ENCODE results near the gene PRTN3.
"Not testable (repeated sequence)": the region's sequence is repeated elsewhere in the genome, so short reads cannot be mapped to it uniquely, and the experiment has no call there.

The PRTN3 gene

DNA sequence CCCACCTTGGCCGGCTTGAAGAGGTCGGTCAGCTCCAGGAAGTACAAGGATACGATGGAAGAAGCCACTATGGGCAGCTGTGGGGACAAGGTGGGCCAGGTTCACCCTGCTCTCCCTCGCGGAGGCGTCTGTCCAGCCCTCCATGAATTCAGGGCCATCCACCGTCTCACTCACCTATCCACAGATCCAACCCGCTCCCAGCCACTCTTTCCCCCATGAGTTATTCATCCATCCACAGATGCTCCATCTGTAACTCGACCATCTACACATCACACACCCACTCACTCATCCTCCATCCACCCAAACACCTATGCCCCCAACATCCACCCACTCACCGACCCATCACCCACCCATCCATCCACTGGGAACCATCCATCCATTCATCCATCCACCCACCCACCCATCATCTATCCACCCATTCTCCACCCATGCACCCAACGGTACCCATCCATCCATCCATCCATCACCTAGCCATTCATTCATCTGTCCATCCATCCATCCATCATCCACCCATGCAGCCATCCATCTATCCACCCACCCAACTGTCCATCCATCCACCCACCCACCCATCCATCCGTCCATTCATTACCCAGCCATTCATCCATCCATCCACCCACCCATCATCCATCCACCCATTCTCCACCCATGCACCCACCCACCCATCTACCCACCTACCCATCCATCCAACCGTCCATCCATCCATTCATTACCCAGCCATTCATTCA is 24.9 kb upstream of the PRTN3 start:
- DNase-seq (ENCODE audit: low read depth, low spot score), result no peak

DNA sequence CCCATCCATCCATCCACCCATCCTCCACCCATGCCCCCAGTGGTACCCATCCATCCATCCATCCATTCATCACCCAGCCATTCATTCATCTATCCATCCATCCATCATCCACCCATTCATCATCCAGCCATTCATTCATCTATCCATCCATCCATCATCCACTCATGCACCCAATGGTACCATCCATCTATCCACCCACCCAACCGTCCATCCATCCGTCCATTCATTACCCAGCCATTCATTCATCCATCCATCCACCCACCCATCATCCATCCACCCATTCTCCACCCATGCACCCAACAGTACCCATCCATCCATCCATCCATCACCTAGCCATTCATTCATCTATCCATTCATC is 24.3 kb upstream of the PRTN3 start:
- no peak for DNase-seq (ENCODE audit: low read depth, low spot score)

GRCh38 chr19:820212-820611 is 20.6 kb upstream of the PRTN3 start:
- not testable (repeated sequence) for DNase-seq (ENCODE audit: low read depth, low spot score)

- DNase-seq (ENCODE audit: low read depth, low spot score), result no peak
Measured at GRCh38 chr19:821231-821824, 19.5 kb upstream of the PRTN3 start.

DNA sequence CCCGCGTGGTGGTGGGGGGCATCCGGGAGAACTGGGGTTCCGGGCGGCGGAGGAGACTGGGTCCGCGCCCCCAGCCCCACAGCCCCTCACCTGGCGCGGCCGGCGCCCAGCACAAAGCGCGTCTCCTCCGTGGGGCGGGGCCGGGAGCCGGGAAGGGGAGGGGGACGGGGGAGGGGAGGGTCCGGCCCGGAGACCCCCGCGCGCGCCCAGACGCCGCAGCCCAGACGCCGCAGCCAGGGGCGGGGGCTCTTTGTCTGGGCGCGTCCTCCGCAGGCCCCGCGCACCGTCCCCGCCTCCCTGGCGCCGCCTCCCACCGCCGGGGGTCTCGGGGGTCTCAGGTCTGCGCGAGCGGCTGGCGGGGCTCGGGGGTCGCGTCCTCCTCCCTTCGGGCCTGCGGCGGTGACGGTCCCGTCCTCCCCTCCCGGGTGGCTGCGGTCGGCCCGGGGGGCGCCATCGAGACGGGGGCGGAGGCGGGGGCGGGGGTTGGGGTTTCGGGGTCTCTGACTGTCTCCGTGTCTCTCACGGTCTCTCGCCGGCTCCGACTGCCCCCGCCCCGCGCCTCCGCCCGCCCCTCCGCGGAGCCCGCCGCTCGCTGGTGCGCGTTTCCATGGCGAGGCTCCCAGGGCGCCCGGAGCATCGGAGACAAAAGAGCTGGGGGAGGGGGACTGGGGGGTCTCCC is 18.8 kb upstream of the PRTN3 start, which contains the start of gene PLPPR3:
Gene PLPPR3 (minus strand): TSS at position 131 of the 679 bp plus-strand sequence. CDS start 396 bp downstream, outside the sequence.
- no peak for DNase-seq (ENCODE audit: low read depth, low spot score)

DNA sequence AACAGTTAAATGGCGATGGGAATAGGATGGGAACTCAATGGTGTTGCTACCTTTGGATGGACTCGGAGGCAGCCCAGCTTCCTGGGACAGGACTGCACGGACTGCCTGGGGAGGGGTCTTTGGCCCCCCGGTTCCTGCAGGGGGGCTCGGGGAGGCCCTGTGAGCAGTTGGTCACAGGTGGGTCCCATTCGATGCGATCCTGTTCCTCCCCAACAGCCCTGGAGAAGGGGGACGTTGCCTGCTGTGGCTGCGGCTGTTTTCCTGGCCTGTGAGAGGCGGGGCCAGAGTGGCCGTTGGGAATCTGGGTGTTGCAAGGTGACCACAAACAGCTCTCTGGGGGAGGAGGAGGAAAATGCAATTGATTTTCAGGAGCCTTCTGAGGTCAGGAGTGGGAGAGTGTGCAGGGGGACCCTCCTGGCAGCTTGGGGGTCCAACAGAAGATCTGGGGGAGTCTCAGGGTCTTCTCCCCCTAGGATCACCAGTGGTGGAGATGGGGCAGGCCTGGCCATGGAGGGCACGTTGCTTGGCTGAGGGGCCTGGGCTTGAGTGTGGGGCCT is 17.2 kb upstream of the PRTN3 start:
- no peak for DNase-seq (ENCODE audit: low read depth, low spot score)

DNA sequence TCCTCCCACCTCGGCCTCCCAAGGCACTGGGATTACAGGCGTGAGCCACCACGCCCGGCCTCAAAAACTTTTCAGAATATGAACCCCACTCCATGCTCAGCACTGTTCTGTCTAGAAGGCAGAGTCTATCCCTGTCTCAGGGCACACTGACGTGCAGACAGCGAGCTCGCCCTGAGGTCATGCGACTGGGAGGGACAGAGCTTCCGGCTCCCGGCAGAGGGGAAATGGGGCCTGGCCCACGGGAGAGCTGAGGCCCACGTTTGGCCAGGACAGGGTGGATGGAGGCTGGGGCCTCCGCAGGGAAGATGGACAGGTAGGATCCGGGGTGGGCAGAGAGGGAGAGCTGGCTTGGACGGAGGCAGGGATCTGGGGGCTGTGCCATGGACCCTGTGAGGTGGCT is 15.9 kb upstream of the PRTN3 start:
- no peak for DNase-seq (ENCODE audit: low read depth, low spot score)

- no peak for DNase-seq (ENCODE audit: low read depth, low spot score)
Measured at GRCh38 chr19:825897-826644, 14.7 kb upstream of the PRTN3 start.

- no peak for DNase-seq (ENCODE audit: low read depth, low spot score)
Measured at GRCh38 chr19:827314-827709, 13.5 kb upstream of the PRTN3 start.

DNA sequence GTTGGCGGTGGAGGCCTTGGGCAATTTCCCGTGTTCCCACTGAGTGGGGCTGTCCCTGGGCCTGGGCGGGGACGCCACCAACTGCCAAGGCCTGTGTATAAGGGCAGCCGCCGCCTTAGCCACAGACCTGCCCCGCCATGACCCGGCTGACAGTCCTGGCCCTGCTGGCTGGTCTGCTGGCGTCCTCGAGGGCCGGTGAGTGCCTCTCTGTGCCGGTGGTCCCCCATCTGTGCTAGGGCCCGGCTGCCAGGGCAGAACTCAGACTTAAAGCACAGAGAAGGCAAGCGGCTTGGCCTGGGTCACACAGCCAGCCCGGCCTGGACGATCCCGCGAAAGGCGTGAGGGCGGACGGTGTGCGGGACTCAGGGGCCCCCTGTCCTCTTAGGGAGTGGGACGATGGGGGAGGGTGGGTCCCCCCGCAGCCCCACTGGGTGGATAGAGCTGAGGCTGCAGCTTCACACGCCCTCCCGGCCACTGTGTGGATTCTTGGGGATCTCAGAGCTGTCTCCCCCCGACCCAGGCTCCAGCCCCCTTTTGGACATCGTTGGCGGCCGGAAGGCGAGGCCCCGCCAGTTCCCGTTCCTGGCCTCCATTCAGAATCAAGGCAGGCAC is 13.0 kb upstream of the PRTN3 start, which contains the start of gene AZU1:
Gene AZU1 (plus strand): TSS at position 128 of the 612 bp plus-strand sequence. CDS start 10 bp downstream, at position 138.
- no peak for DNase-seq (ENCODE audit: low read depth, low spot score)

GRCh38 chr19:829129-829758 is 11.6 kb upstream of the PRTN3 start:
- DNase-seq (ENCODE audit: low read depth, low spot score), result no peak

- DNase-seq (ENCODE audit: low read depth, low spot score), result no peak
Measured at GRCh38 chr19:831407-832369, 9.1 kb upstream of the PRTN3 start.

DNA sequence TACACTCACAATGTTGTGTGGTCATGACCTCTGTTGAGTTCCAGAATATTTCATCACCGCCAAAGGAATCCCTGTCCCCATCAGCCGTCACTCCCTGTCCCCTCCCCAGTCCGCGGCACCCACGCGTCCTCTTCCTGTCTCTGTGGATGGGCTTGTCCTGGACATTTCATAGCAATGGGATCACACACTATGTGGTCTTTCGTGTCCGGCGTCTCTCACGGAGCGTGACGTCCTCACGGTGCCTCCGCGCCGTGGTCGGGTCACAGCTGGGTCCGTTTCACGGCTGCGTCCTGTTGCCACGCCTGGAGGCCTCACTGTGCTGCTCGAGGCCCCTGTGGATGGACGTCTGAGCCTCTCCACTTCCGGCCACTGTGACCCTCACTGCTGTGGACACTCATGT is 6.6 kb upstream of the PRTN3 start:
- no peak for DNase-seq (ENCODE audit: low read depth, low spot score)

DNA sequence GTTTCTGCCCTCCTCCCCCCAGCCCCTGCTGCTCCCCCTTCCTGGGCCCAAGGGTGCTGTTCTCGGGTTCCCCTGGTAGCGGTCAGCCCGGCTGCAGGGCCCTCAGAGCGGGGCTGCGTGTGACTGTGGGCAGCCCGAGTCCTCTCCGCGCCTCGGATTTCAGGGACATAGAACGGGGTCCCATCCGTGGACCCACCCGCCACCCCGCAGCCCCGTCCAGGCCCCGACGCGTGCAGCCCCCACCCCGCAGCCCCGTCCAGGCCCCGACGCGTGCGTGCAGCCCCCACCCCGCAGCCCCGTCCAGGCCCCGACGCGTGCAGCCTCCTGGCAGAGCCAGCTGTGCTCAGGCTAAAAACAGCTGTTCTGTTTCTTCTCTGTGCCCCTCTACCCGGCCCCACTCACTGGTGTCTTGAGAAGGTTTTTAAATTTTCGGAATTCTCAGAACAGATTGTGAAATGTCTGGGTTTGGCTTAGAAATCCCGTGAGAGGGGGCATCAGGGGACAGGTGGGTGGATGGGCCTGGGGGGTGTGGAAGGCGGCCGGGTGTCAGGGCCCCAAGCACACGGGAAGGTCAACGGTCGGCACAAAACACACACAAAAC is 5.5 kb upstream of the PRTN3 start:
- no peak for DNase-seq (ENCODE audit: low read depth, low spot score)

- DNase-seq (ENCODE audit: low read depth, low spot score), result not testable (repeated sequence)
Measured at GRCh38 chr19:842802-843179, 2.0 kb downstream of the PRTN3 start.

DNA sequence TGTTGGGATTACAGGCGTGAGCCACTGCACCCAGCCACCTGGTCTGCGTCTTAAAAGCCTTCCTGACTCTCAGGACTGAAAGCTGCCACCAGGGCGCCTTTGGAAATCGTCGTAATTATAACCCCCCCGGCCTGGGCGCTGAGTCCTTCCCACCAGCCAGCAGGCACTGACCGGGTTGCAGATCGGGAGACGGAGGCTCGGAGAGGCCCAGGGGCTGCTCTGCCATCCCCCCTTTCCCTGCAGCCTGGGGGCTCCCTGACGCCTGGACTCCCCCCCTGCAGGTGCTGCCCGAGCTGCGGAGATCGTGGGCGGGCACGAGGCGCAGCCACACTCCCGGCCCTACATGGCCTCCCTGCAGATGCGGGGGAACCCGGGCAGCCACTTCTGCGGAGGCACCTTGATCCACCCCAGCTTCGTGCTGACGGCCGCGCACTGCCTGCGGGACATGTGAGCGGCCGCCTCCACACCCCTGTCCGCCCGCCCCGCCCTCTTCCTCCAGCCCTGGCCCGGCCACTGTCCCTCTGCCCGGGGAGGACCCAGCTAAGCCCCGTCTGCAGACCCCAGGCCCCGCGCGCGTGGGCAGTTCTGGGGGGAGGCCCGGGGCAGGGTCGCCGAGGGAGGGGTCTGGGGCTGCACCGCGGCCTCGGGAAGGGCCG is 2.5 kb downstream of the PRTN3 start:
- DNase-seq (ENCODE audit: low read depth, low spot score), result peak; percentile 53

DNA sequence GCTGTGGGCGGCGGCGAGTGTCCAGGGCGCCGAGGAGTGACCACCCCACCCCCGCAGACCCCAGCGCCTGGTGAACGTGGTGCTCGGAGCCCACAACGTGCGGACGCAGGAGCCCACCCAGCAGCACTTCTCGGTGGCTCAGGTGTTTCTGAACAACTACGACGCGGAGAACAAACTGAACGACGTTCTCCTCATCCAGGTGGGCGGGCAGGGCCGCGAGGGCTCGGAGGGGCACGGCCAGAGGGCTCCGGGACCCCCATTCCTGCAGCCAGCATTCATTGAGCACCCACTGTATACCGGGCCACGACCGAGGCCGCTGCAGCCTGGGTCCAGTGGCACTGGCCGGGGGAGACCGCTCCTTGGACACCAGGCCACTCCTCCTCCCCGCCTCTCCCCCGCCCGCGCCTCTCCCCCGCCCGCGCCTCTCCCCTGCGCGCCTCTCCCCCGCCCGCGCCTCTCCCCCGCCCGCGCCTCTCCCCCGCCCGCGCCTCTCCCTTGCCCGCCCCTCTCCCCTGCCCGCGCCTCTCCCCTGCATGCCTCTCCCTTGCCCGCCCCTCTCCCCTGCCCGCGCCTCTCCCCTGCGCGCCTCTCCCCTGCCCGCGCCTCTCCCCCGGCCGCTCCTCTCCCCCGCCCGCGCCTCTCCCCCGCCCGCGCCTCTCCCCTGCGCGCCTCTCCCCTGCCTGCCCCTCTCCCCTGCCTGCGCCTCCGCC is 3.2 kb downstream of the PRTN3 start:
- no peak for DNase-seq (ENCODE audit: low read depth, low spot score)

DNA sequence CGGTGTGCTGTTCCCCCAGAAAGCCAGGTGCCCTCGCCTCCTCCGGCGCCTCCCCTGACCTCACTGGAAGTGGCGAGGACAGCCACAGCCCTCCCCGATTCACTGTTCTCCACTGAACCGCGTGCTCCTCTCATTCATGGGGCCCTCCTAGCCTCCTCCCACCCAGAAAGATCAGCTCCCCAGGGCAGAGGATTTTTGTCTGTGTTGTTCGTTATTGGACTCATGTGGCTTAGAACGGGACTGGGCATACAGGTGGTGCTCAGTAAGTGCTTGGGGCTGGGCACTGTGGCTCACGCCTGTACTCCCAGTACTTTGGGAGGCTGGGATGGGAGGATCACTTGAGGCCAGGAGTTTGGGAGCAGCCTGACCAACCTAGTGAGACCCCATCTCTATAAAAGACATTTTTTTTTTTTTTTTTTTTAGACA is 3.8 kb downstream of the PRTN3 start:
- no peak for DNase-seq (ENCODE audit: low read depth, low spot score)
